Measurements from ENCODE around the gene THRB. TPM values are rescaled to one million over a fixed set of nuclear protein-coding genes. Genes with fewer than 3 reads are reported as not detected.

THRB gene
- total RNA-seq, 2 donors from 2014 or later: 6.7 to 6.9 TPM

DNA sequence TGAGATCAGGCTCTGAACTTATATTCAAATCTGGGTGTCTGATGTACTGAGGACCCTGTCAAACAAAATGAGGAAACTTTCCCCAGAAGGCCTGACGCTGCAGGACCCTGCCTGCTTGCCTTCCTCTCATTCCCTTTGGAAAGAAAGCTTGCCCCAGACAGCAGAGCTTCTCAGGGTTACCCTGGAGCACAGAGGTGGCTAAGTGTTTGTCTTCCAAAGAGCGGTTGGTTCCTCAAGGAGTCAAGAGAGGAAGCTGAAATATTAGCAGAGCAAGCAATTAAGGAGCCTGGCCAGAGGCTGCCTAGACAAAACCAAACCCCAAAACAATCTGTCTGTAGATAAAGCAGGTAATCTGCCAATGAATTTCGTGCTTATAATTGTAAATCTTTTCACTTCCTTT is 374.2 kb downstream of the THRB start:
- no peaks in the 10 kb centered on the region for H3K36me3 ChIP-seq (replicated peaks in 1 of 2; ENCODE audit: insufficient read depth in 1 of 2, low read depth in 2 of 2)
- 86 to 90% methylated on average over 3 of the region's 3 CpGs for WGBS, 2 donors
- intact Hi-C loops (cut with DNase I): no loop called here
- TF ChIP-seq POLR2A (IDR thresholded peaks at IDR 0.05): no peak
- no peak for ATAC-seq
- DNase-seq: no peak
- no peaks in the 10 kb centered on the region for H3K4me1 ChIP-seq
- H3K27ac ChIP-seq: no peak overlapping the region
- H3K27me3 ChIP-seq: no peaks in the 10 kb centered on the region
- H3K9me3 ChIP-seq: no peaks in the 10 kb centered on the region
- H3K4me3 ChIP-seq: no peak overlapping the region

GRCh38 chr3:24119321-24119751 is 375.3 kb downstream of the THRB start:
- Histone ChIP-seq H3K4me1 (no peaks in the 10 kb centered on the region), H3K4me3 (no peak overlapping the region), H3K27me3 (no peaks in the 10 kb centered on the region), H3K27ac (no peak overlapping the region), H3K9me3 (no peaks in the 10 kb centered on the region), H3K36me3 (replicated peaks in 1 of 2; ENCODE audit: insufficient read depth in 1 of 2, low read depth in 2 of 2) (no peaks in the 10 kb centered on the region)
- no peak for TF ChIP-seq POLR2A (IDR thresholded peaks at IDR 0.05)
- TF ChIP-seq, protein P1, sequence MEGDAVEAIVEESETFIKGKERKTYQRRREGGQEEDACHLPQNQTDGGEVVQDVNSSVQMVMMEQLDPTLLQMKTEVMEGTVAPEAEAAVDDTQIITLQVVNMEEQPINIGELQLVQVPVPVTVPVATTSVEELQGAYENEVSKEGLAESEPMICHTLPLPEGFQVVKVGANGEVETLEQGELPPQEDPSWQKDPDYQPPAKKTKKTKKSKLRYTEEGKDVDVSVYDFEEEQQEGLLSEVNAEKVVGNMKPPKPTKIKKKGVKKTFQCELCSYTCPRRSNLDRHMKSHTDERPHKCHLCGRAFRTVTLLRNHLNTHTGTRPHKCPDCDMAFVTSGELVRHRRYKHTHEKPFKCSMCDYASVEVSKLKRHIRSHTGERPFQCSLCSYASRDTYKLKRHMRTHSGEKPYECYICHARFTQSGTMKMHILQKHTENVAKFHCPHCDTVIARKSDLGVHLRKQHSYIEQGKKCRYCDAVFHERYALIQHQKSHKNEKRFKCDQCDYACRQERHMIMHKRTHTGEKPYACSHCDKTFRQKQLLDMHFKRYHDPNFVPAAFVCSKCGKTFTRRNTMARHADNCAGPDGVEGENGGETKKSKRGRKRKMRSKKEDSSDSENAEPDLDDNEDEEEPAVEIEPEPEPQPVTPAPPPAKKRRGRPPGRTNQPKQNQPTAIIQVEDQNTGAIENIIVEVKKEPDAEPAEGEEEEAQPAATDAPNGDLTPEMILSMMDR (IDR thresholded peaks at IDR 0.05): no peak
- ATAC-seq (no peak), DNase-seq (no peak)
- 83% methylated on average over 12 of the region's 12 CpGs for WGBS, 2 donors
- intact Hi-C loops (cut with DNase I): no loop called here

- intact Hi-C loops (cut with DNase I): no loop called here
- 100% methylated on average over 1 of the region's 1 CpG for WGBS, 2 donors
- ATAC-seq (no peak), DNase-seq (no peak)
- TF ChIP-seq, protein P1 (IDR thresholded peaks at IDR 0.05): no peak
- no peak for TF ChIP-seq POLR2A (IDR thresholded peaks at IDR 0.05)
- Histone ChIP-seq H3K27ac (no peak overlapping the region), H3K4me1 (no peaks in the 10 kb centered on the region), H3K4me3 (no peak overlapping the region), H3K9me3 (no peaks in the 10 kb centered on the region), H3K36me3 (replicated peaks in 1 of 2; ENCODE audit: insufficient read depth in 1 of 2, low read depth in 2 of 2) (no peaks in the 10 kb centered on the region), H3K27me3 (no peaks in the 10 kb centered on the region)
Measured at GRCh38 chr3:24117508-24117907, 377.1 kb downstream of the THRB start.

- H3K4me1 ChIP-seq: no peaks in the 10 kb centered on the region
- no peak overlapping the region for H3K27ac ChIP-seq
- H3K9me3 ChIP-seq: no peaks in the 10 kb centered on the region
- no peak for ATAC-seq
- 44 to 56% methylated on average over 1 of the region's 1 CpG for WGBS, 2 donors
- H3K27me3 ChIP-seq: no peaks in the 10 kb centered on the region
- no peak for DNase-seq
- TF ChIP-seq, protein P1 (IDR thresholded peaks at IDR 0.05): no peak
- no peak for TF ChIP-seq POLR2A (IDR thresholded peaks at IDR 0.05)
- no peaks in the 10 kb centered on the region for H3K36me3 ChIP-seq (replicated peaks in 1 of 2; ENCODE audit: insufficient read depth in 1 of 2, low read depth in 2 of 2)
- H3K4me3 ChIP-seq: no peak overlapping the region
- intact Hi-C loops (cut with DNase I): no loop called here
Measured at GRCh38 chr3:24111711-24112110, 382.9 kb downstream of the THRB start.

GRCh38 chr3:24110051-24110450 is 384.6 kb downstream of the THRB start:
- Histone ChIP-seq H3K27ac (no peak overlapping the region), H3K4me1 (no peaks in the 10 kb centered on the region), H3K9me3 (no peaks in the 10 kb centered on the region), H3K36me3 (replicated peaks in 1 of 2; ENCODE audit: insufficient read depth in 1 of 2, low read depth in 2 of 2) (no peaks in the 10 kb centered on the region), H3K4me3 (no peak overlapping the region), H3K27me3 (no peaks in the 10 kb centered on the region)
- no peak for ATAC-seq
- intact Hi-C loops (cut with DNase I): no loop called here
- no peak for DNase-seq
- TF ChIP-seq POLR2A (IDR thresholded peaks at IDR 0.05): no peak
- TF ChIP-seq, protein P1 (IDR thresholded peaks at IDR 0.05): no peak
- 47 to 48% methylated on average over 1 of the region's 1 CpG for WGBS, 2 donors
